K562 (cell line): ENCODE data around the gene GALNT16. TPM values are rescaled to one million over a fixed set of nuclear protein-coding genes. Genes with fewer than 3 reads are reported as not detected.

Source experiments
- ATAC-seq: fragments of 200-7000 bp; cut with Tn5 transposase; 3 replicates; pipeline ENCODE4 v1.9.1; 2020; ENCODE audit warnings: moderate library complexity
- BruUV-seq: library from RNA; stranded (reverse); fragments of 400-500 nt; replicated peaks from 2 replicates; lab custom pipeline; 2021; lab: Mats Ljungman, UMichigan
- CTCF ChIA-PET: fragments of 300-600 bp; formaldehyde crosslinking; extraction: SDS; loops from one replicate; lab custom pipeline; 2021; ENCODE audit warnings: low intra/inter-chr PET ratio; lab: Yijun Ruan, JAX
- POLR2A ChIA-PET: fragments of 300-600, 350-650 bp; sonication (Branson Sonifier 250); formaldehyde crosslinking; extraction: SDS; loops from one replicate; lab custom pipeline; 2021; ENCODE audit warnings: antibody characterized with exemption, inconsistent platforms; lab: Yijun Ruan, JAX
- DNase-seq, 4 experiments: peaks; one replicate each; pipeline versions ENCODE4 v3.0.0 to v3.0.0-alpha.2; 2011 to 2018; ENCODE audit warnings: low spot score in 3 of 4, mixed read lengths in 3 of 4; ENCODE audit errors: extremely low read depth in 1 of 4
- FAIRE-seq: peaks from 2 replicates; lab custom pipeline; 2011; peaks lifted over from hg19 to GRCh38; lab: Jason Lieb, UNC
- H2AFZ ChIP-seq: 2 replicates; pipeline ENCODE4 v1.6.0; 2011; ENCODE audit warnings: low read depth, low read length, control low read depth, inconsistent platforms
- H3K27ac ChIP-seq: fragments of 200-600 bp; 3 replicates; pipeline ENCODE4 v1.8.0; 2011; ENCODE audit warnings: low read depth, mild to moderate bottlenecking, control low read depth, inconsistent platforms, low read length, moderate library complexity, mixed read lengths; ENCODE audit errors: extremely low read depth
- H3K27me3 ChIP-seq, 2 experiments: fragments of 300-600 bp in 1 of 2; 2 replicates in 1 of 2; 3 replicates in 1 of 2; pipeline versions ENCODE4 v1.6.0 to v1.8.0; 2011; ENCODE audit warnings: inconsistent platforms in 2 of 2, low read length in 2 of 2, mild to moderate bottlenecking in 1 of 2, mixed read lengths in 1 of 2, moderate library complexity in 1 of 2; ENCODE audit not compliant: control insufficient read depth in 2 of 2, insufficient read depth in 2 of 2
- H3K36me3 ChIP-seq: fragments of 300-600 bp; 3 replicates; pipeline ENCODE4 v1.8.0; 2011; ENCODE audit warnings: mild to moderate bottlenecking, low read length, inconsistent platforms; ENCODE audit not compliant: control insufficient read depth, insufficient read depth
- H3K4me1 ChIP-seq, 2 experiments: fragments of 200-600 bp in 1 of 2; replicated peaks in 1 of 2; 2 replicates in 1 of 2; 3 replicates in 1 of 2; pipeline versions ENCODE4 v1.5.1 to v1.8.0; 2011; ENCODE audit warnings: inconsistent platforms in 2 of 2, low read length in 2 of 2, mild to moderate bottlenecking in 1 of 2, mixed read lengths in 1 of 2, moderate library complexity in 1 of 2; ENCODE audit not compliant: control insufficient read depth in 2 of 2, insufficient read depth in 2 of 2
- H3K4me2 ChIP-seq: 2 replicates; pipeline ENCODE4 v1.6.1; 2011; ENCODE audit warnings: low read length, control low read depth, inconsistent platforms, mixed read lengths; ENCODE audit not compliant: insufficient read depth
- H3K4me3 ChIP-seq: fragments of 200-600 bp; sonication (generic), shearing (Covaris generic); 2 replicates; pipeline ENCODE4 v1.5.1; 2016; ENCODE audit warnings: control low read depth, inconsistent platforms
- H3K79me2 ChIP-seq: fragments of 200-600 bp; 3 replicates; pipeline ENCODE4 v1.8.0; 2011; ENCODE audit warnings: low read length, inconsistent platforms; ENCODE audit not compliant: control insufficient read depth, insufficient read depth
- H3K9ac ChIP-seq, 2 experiments: 2 replicates each; pipeline versions ENCODE4 v1.6.0 to v1.6.1; 2011; ENCODE audit warnings: low read depth in 2 of 2, low read length in 2 of 2, control low read depth in 1 of 2, inconsistent platforms in 1 of 2, mild to moderate bottlenecking in 1 of 2, mixed read lengths in 1 of 2; ENCODE audit not compliant: insufficient read depth in 1 of 2
- H3K9me1 ChIP-seq: one replicate; pipeline ENCODE4 v1.6.0; 2011; ENCODE audit warnings: inconsistent platforms, mild to moderate bottlenecking, low read length, moderate library complexity; ENCODE audit not compliant: control insufficient read depth, insufficient read depth
- H3K9me3 ChIP-seq: replicated peaks from 2 replicates; pipeline ENCODE4 v1.5.1; 2011; ENCODE audit warnings: low read depth, low read length, inconsistent platforms; ENCODE audit not compliant: control insufficient read depth, insufficient read depth
- H4K20me1 ChIP-seq: replicated peaks from 2 replicates; pipeline ENCODE4 v1.6.1; 2011; ENCODE audit warnings: low read length, inconsistent platforms, mixed read lengths; ENCODE audit not compliant: control insufficient read depth, insufficient read depth
- AFF1 ChIP-seq, 2 experiments: fragments of 450-650 bp; IDR thresholded peaks; 2 replicates each; pipeline ENCODE4 v1.6.1; 2018; ENCODE audit warnings: mild to moderate bottlenecking in 2 of 2, low read depth in 1 of 2; ENCODE audit not compliant: partially characterized antibody in 2 of 2
- CSDE1 ChIP-seq, 2 experiments: fragments of 450-650 bp; IDR thresholded peaks; 2 replicates each; pipeline ENCODE4 v1.6.1; 2016; ENCODE audit warnings: mild to moderate bottlenecking in 1 of 2
- MYBL2 ChIP-seq, 2 experiments: fragments of 450-650 bp in 1 of 2; sonication (generic) in 1 of 2; formaldehyde crosslinking in 1 of 2; IDR thresholded peaks; 2 replicates each; pipeline versions ENCODE4 v1.6.1 to v1.8.1; 2017 to 2022; ENCODE audit warnings: borderline replicate concordance in 1 of 2, inconsistent platforms in 1 of 2, low read depth in 1 of 2, mild to moderate bottlenecking in 1 of 2, missing genetic modification reagents in 1 of 2, moderate library complexity in 1 of 2
- NR2C1 ChIP-seq, 2 experiments: fragments of 450-650 bp; IDR thresholded peaks; 2 replicates each; pipeline ENCODE4 v1.6.1; 2017; ENCODE audit warnings: mild to moderate bottlenecking in 2 of 2, antibody characterized with exemption in 1 of 2, inconsistent platforms in 1 of 2, missing compliant biosample characterization in 1 of 2, missing genetic modification characterization in 1 of 2
- NR2F6 ChIP-seq: fragments of 450-650 bp; formaldehyde crosslinking; IDR thresholded peaks from 2 replicates; pipeline ENCODE4 v1.4.0; 2020; ENCODE audit warnings: mild to moderate bottlenecking
- RBFOX2 ChIP-seq: fragments of 200-400 bp; formaldehyde crosslinking; IDR thresholded peaks from 2 replicates; pipeline ENCODE4 v1.6.1; 2017; ENCODE audit warnings: low read depth, mild to moderate bottlenecking, low read length, moderate library complexity
- SREBF2 ChIP-seq: sonication (generic); formaldehyde crosslinking; IDR thresholded peaks from 2 replicates; pipeline ENCODE4 v1.4.0; 2020; ENCODE audit warnings: mild to moderate bottlenecking, missing genetic modification reagents
- WGBS: fragments of 100-300 bp; shearing (Covaris generic); methylation state at CpG from one replicate; pipeline ENCODE4 v1.1.6; 2016; ENCODE audit warnings: low coverage, mixed read lengths; ENCODE audit not compliant: insufficient coverage; ENCODE audit errors: missing lambda C conversion rate; 5-methylcytosine and 5-hydroxymethylcytosine counted together
- in situ Hi-C: fragments of 300-500 bp; cut with MboI; formaldehyde crosslinking; loops from 4 replicates; pipeline ENCODE4 v1.15.0; 2018; ENCODE audit warnings: inconsistent platforms, mixed read lengths
- intact Hi-C: fragments of 100-400 bp; cut with micrococcal nuclease; formaldehyde crosslinking; loops from 2 replicates; pipeline ENCODE4 v1.14.2; 2022
- polyA plus RNA-seq, 8 experiments: library from polyadenylated mRNA; depleted of rRNA in 4 of 8; stranded (reverse) in 5 of 8; unstranded in 3 of 8; fragments of >200 nt; fragmentation: Nextera tagmentation in 2 of 8; fragmentation: Illumina TruSeq in 1 of 8; extraction: Ambion mirVana in 2 of 8; extraction: Trizol in 1 of 8; gene quantifications; 2 replicates each; pipeline versions ENCODE4 v1.2.1 to v1.2.3, GENCODE V29; 2011 to 2014; ENCODE audit warnings: inconsistent platforms in 1 of 8, missing spikeins in 1 of 8
- total RNA-seq, 7 experiments: library from RNA; depleted of rRNA in 6 of 7; stranded (reverse); fragments of >200 nt in 6 of 7; fragmentation: Illumina TruSeq in 2 of 7; extraction: Trizol in 2 of 7; gene quantifications; 2 replicates each; pipeline versions ENCODE4 v1.2.1 to v1.2.3, GENCODE V29; 2011 to 2021; ENCODE audit warnings: low replicate concordance in 1 of 7
- TF ChIP-seq, protein P1 (sequence below): sonication (generic); formaldehyde crosslinking; IDR thresholded peaks from 2 replicates; pipeline ENCODE4 v1.9.0; 2022; ENCODE audit warnings: mild to moderate bottlenecking, missing genetic modification reagents
- TF ChIP-seq, protein P2 (sequence below), 2 experiments: IDR thresholded peaks; 2 replicates each; pipeline ENCODE4 v1.6.1; 2011; ENCODE audit warnings: borderline replicate concordance in 1 of 2, control low read depth in 1 of 2, low read depth in 1 of 2, low read length in 1 of 2, mild to moderate bottlenecking in 1 of 2, mixed read lengths in 1 of 2, moderate library complexity in 1 of 2; ENCODE audit not compliant: insufficient read depth in 1 of 2, insufficient read length in 1 of 2, poor library complexity in 1 of 2, severe bottlenecking in 1 of 2; ENCODE audit errors: extremely low read depth in 1 of 2

GALNT16 gene
- total and polyA plus RNA-seq, 9 of the 15 experiments (the other 6 are each of a cell fraction or from before 2014, with no cell fraction given) = not detected

DNA sequence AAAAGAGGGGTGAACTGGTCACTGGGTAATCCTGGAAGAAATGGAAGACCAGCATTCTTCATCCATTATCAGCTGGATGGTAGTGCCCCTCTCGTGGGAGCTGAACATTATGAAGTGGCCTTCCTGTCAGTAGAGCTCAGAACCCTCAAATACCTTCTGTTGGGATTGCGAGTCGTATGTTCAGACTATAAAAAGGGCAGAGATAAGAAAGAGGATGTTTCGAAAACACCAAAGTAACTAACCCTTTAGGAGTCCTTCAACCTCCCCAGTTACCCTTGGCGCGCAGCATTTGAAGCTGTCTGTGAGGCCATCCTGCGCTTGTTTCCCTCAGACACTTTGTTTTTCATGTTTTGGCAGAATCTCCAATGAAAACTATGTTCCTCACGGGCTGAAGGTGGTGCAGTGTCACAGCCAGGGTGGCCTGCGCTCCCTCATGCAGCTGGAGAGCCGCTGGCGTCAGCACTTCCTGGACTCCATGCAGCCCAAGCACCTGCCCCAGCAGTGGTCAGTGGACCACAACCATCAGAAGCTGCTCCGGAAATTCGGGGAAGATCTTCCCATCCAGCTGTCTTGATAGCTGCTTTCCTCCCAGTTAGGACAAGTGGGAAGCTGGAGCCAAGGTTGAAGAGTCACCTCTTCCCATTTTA lies 19.3 kb upstream of the GALNT16 start (continued):
- TF ChIP-seq, protein P1, sequence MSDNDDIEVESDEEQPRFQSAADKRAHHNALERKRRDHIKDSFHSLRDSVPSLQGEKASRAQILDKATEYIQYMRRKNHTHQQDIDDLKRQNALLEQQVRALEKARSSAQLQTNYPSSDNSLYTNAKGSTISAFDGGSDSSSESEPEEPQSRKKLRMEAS = no peak
- no peak for TF ChIP-seq NR2F6 (CRISPR knock-in tag)
- no peak for TF ChIP-seq RBFOX2
- no peak for TF ChIP-seq SREBF2 (CRISPR knock-in tag)
- no peak for TF ChIP-seq CSDE1 (IDR thresholded peaks at IDR 0.05)
- TF ChIP-seq, protein P2, sequence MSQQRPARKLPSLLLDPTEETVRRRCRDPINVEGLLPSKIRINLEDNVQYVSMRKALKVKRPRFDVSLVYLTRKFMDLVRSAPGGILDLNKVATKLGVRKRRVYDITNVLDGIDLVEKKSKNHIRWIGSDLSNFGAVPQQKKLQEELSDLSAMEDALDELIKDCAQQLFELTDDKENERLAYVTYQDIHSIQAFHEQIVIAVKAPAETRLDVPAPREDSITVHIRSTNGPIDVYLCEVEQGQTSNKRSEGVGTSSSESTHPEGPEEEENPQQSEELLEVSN (IDR thresholded peaks at IDR 0.05; ENCODE audit: borderline replicate concordance in 1 of 2, extremely low read depth in 1 of 2, insufficient read depth in 1 of 2, insufficient read length in 1 of 2, low read depth in 1 of 2, low read length in 1 of 2, poor library complexity in 1 of 2, severe bottlenecking in 1 of 2) = no peak

- WGBS = 61% methylated on average over 2 of the region's 2 CpGs
- CTCF ChIA-PET = interaction anchor here (1.9 kb wide), 1 partner anchor 219 kb away, joined by 7 read pairs; no protein-coding TSS in a partner anchor
- intact Hi-C loops (loop anchor here (5.0 to 10.0 kb wide), 2 partner anchors 114 to 333 kb away; partner anchors contain the start of gene CCDC177), in situ Hi-C loops (no loop called here)
- peaks cover 3% of the 10 kb centered on the region in 2 experiments; a peak in 1 of 5 replicates for H3K4me1 ChIP-seq
- no peaks in the 10 kb centered on the region for H3K79me2 ChIP-seq
- FAIRE-seq (no peak), DNase-seq (no peak), ATAC-seq (no peak)
- no peaks in the 10 kb centered on the region for H3K27me3 ChIP-seq
- no TSS peak for BruUV-seq
- no peaks in the 10 kb centered on the region for H3K9me3 ChIP-seq
- no peak overlapping the region for H3K4me2 ChIP-seq
- no peaks in the 10 kb centered on the region for H4K20me1 ChIP-seq
- no peak for TF ChIP-seq NR2C1 (IDR thresholded peaks at IDR 0.05)
- TF ChIP-seq NR2C1 (tag; IDR thresholded peaks at IDR 0.05) = 0 out of 2 replicates have a peak, but pooled peaks have one; percentile 32
- TF ChIP-seq AFF1 (IDR thresholded peaks at IDR 0.05; ENCODE audit: low read depth in 1 of 2, partially characterized antibody in 2 of 2) = peak in 1 of 2 experiments; percentile 73
- TF ChIP-seq MYBL2 (IDR thresholded peaks at IDR 0.05; ENCODE audit: low read depth) = no peak
- TF ChIP-seq MYBL2 (CRISPR knock-in tag; IDR thresholded peaks at IDR 0.05; ENCODE audit: borderline replicate concordance) = no peak
- H3K4me3 ChIP-seq = no peak overlapping the region
- H3K9ac ChIP-seq = no peak overlapping the region
- H2AFZ ChIP-seq = no peak overlapping the region
- H3K36me3 ChIP-seq = peaks cover 5% of the 10 kb centered on the region; the same call in 1 of the 3 replicates
- POLR2A ChIA-PET = no interaction called here
- H3K27ac ChIP-seq = no peak overlapping the region
- no peaks in the 10 kb centered on the region for H3K9me1 ChIP-seq
Observed at GRCh38 chr14:69241577-69241976, 18.4 kb upstream of the GALNT16 start.
